Measurements from ENCODE around the gene ELFN1.

The ELFN1 gene

DNA sequence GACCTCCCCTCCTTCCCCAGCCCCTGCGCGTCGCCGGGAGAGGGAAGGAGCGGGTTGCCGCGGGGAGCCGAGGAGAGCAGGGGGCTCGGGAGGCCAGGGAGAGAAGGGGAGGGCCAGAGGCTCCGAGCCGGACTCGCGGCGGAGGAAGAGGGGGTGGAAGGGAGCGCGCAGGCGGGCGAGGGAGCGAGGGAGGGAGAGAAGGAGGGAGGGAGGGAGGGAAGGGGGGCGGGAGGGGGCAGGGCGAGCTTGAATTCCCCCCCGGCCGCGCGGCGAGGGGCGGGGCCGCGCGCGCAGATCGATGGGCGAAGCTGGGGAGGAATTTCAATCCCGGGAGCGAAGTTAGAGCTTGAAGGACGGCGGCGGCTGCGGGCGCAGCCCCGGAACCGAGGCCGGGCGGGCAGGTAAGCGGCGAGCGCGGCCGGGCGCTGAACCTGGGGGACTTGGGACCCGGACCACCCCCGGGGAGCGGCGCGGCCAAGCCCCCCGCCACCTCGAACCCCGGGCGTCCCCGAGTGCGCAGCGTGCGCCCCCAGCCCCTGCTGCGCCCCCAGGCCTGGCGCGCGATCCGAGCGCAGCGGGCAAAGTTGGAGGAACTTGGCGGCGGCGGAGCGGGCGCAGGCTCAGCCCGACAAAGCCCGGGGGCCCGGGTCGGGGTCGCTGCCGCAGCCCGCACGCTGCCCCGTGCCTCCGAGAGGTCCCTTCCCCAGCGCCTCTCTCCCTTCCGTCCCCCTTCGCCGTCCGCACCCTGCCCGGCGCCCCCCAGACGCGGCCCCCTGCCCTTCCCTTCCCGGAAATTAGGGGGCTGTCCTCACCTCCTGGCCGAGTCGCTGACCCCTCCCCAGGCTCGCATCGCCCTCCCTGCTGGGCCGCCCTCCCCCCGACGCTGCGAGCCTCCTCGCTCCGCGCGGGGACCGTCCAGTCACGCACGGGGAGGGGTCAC lies at the start of gene ELFN1:
TSS of gene ELFN1 (plus strand) at position 324 of the 940 bp plus-strand sequence. CDS start 74,320 bp downstream, outside the sequence.
- no peak within 1 kb of the TSS for H3K4me2 ChIP-seq (ENCODE audit: low read depth, low read length, poor library complexity, severe bottlenecking)
- no peaks in the 10 kb centered on the region for H4K20me1 ChIP-seq (ENCODE audit: insufficient read depth, low read length, poor library complexity, severe bottlenecking)
- H3K9ac ChIP-seq (ENCODE audit: low read depth, low read length, poor library complexity, severe bottlenecking): no peak within 1 kb of the TSS
- H3K9me2 ChIP-seq (replicated peaks; ENCODE audit: low read depth, low read length): no peaks in the 10 kb centered on the region
- TF ChIP-seq EZH2phosphoT487 (IDR thresholded peaks at IDR 0.05; ENCODE audit: borderline replicate concordance): no peak
- TF ChIP-seq, protein P1, sequence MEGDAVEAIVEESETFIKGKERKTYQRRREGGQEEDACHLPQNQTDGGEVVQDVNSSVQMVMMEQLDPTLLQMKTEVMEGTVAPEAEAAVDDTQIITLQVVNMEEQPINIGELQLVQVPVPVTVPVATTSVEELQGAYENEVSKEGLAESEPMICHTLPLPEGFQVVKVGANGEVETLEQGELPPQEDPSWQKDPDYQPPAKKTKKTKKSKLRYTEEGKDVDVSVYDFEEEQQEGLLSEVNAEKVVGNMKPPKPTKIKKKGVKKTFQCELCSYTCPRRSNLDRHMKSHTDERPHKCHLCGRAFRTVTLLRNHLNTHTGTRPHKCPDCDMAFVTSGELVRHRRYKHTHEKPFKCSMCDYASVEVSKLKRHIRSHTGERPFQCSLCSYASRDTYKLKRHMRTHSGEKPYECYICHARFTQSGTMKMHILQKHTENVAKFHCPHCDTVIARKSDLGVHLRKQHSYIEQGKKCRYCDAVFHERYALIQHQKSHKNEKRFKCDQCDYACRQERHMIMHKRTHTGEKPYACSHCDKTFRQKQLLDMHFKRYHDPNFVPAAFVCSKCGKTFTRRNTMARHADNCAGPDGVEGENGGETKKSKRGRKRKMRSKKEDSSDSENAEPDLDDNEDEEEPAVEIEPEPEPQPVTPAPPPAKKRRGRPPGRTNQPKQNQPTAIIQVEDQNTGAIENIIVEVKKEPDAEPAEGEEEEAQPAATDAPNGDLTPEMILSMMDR (conservative IDR thresholded peaks at IDR 0.05; ENCODE audit: low read length): no peak
- H2AFZ ChIP-seq (ENCODE audit: low read length): no peak within 1 kb of the TSS
- no peak within 1 kb of the TSS for H3K4me3 ChIP-seq (ENCODE audit: low read length, poor library complexity, severe bottlenecking)
- no peaks in the 10 kb centered on the region for H3K4me1 ChIP-seq (ENCODE audit: insufficient read depth, low read length, poor library complexity, severe bottlenecking)
- H3K27me3 ChIP-seq (ENCODE audit: insufficient read depth, low read length, poor library complexity, severe bottlenecking): no peaks in the 10 kb centered on the region
- no peaks in the 10 kb centered on the region for H3K79me2 ChIP-seq (ENCODE audit: insufficient read depth, low read length)
- H3F3A ChIP-seq (ENCODE audit: low read depth): no peaks in the 10 kb centered on the region
- H3K9me3 ChIP-seq (ENCODE audit: insufficient read depth, low read depth, low read length): no peaks in the 10 kb centered on the region
- H3K36me3 ChIP-seq (ENCODE audit: insufficient read depth, low read length): no peaks in the 10 kb centered on the region

DNA sequence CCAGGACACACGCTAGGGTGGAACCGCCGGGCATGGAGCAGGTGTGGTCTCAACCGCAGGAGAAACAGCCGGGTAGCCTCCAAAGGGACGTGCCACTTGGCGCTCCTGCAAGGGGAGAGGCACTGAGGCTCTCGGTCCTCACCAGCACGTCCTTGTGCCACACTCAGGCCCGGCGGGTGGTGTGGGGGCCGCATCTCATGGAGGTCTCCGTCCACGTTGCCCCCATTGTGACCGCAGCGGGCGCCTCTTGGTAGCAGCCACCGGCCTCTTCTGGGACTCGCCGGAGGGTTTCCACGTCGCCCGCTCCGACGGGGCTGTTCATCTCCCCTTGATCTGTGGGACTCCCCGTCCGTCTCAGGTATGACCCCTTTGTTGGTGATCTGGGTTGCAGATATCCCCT lies 49.2 kb upstream of the ELFN1 start:
- Histone ChIP-seq H3K9ac (ENCODE audit: low read depth, low read length, poor library complexity, severe bottlenecking) (no peak overlapping the region), H3K4me1 (ENCODE audit: insufficient read depth, low read length, poor library complexity, severe bottlenecking) (no peaks in the 10 kb centered on the region), H4K20me1 (ENCODE audit: insufficient read depth, low read length, poor library complexity, severe bottlenecking) (no peaks in the 10 kb centered on the region), H3K4me3 (ENCODE audit: low read length, poor library complexity, severe bottlenecking) (no peak overlapping the region), H3K9me3 (ENCODE audit: insufficient read depth, low read depth, low read length) (no peaks in the 10 kb centered on the region), H3K9me2 (replicated peaks; ENCODE audit: low read depth, low read length) (no peaks in the 10 kb centered on the region), H3K36me3 (ENCODE audit: insufficient read depth, low read length) (no peaks in the 10 kb centered on the region), H3K27me3 (ENCODE audit: insufficient read depth, low read length, poor library complexity, severe bottlenecking) (no peaks in the 10 kb centered on the region), H3F3A (ENCODE audit: low read depth) (no peaks in the 10 kb centered on the region), H3K4me2 (ENCODE audit: low read depth, low read length, poor library complexity, severe bottlenecking) (no peak overlapping the region), H3K79me2 (ENCODE audit: insufficient read depth, low read length) (no peaks in the 10 kb centered on the region), H2AFZ (ENCODE audit: low read length) (no peak overlapping the region)
- TF ChIP-seq EZH2phosphoT487 (IDR thresholded peaks at IDR 0.05; ENCODE audit: borderline replicate concordance): no peak
- TF ChIP-seq, protein P1 (conservative IDR thresholded peaks at IDR 0.05; ENCODE audit: low read length): no peak

DNA sequence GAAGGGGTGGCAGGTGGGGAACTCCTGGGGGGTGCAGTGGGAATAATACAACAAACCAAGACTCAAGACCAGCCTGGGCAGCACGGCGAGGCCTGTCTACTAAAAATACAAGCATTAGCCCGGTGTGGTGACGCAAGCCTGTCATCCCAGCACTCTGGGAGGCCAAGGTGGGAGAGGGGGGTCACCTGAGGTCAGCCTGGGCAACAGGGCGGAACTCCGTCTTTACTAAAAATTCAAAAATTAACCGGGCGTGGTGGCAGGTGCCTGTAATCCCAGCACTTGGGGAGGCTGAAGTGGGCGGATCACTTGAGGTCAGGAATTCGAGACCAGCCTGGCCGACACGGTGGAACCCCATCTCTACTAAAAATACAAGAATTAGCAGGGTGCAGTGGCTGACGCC lies 48.4 kb upstream of the ELFN1 start:
- Histone ChIP-seq H3K9me3 (ENCODE audit: insufficient read depth, low read depth, low read length) (no peaks in the 10 kb centered on the region), H2AFZ (ENCODE audit: low read length) (no peak overlapping the region), H3K36me3 (ENCODE audit: insufficient read depth, low read length) (no peaks in the 10 kb centered on the region), H3K4me2 (ENCODE audit: low read depth, low read length, poor library complexity, severe bottlenecking) (no peak overlapping the region), H3K4me3 (ENCODE audit: low read length, poor library complexity, severe bottlenecking) (no peak overlapping the region), H3K9me2 (replicated peaks; ENCODE audit: low read depth, low read length) (no peaks in the 10 kb centered on the region), H3K4me1 (ENCODE audit: insufficient read depth, low read length, poor library complexity, severe bottlenecking) (no peaks in the 10 kb centered on the region), H3K27me3 (ENCODE audit: insufficient read depth, low read length, poor library complexity, severe bottlenecking) (no peaks in the 10 kb centered on the region), H3K79me2 (ENCODE audit: insufficient read depth, low read length) (no peaks in the 10 kb centered on the region), H3F3A (ENCODE audit: low read depth) (no peaks in the 10 kb centered on the region), H4K20me1 (ENCODE audit: insufficient read depth, low read length, poor library complexity, severe bottlenecking) (no peaks in the 10 kb centered on the region), H3K9ac (ENCODE audit: low read depth, low read length, poor library complexity, severe bottlenecking) (no peak overlapping the region)
- TF ChIP-seq, protein P1 (conservative IDR thresholded peaks at IDR 0.05; ENCODE audit: low read length): no peak
- TF ChIP-seq EZH2phosphoT487 (IDR thresholded peaks at IDR 0.05; ENCODE audit: borderline replicate concordance): no peak

Data from Loucy (cell line).